ENCODE results near the gene LGALS13.

The LGALS13 gene, protein sequence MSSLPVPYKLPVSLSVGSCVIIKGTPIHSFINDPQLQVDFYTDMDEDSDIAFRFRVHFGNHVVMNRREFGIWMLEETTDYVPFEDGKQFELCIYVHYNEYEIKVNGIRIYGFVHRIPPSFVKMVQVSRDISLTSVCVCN

DNA sequence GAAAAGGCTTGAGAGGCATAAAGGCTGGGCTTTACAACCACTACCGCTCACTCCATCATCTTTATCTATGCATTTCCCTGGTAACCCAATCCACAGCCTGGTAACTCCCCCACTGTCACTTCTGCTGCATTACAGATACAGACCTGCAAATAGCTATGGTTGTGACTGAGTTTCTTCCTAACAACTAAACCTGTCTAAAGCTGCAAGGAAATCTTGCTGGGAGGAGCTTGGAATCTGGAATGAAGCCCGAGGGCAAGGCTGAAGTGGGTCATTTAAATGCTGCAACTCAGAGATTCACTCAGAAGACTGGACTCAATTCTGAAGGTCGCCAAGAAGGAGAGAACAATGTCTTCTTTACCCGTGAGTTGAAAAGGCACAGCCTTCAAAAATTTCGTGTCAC lies at the start of gene LGALS13:
TSS of gene LGALS13 (plus strand) at position 301 of the 400 bp plus-strand sequence. CDS start at position 346, 45 bp downstream.
- H3K27me3 ChIP-seq (ENCODE audit: low read length), result no peaks in the 10 kb centered on the region
- TF ChIP-seq, protein P1, sequence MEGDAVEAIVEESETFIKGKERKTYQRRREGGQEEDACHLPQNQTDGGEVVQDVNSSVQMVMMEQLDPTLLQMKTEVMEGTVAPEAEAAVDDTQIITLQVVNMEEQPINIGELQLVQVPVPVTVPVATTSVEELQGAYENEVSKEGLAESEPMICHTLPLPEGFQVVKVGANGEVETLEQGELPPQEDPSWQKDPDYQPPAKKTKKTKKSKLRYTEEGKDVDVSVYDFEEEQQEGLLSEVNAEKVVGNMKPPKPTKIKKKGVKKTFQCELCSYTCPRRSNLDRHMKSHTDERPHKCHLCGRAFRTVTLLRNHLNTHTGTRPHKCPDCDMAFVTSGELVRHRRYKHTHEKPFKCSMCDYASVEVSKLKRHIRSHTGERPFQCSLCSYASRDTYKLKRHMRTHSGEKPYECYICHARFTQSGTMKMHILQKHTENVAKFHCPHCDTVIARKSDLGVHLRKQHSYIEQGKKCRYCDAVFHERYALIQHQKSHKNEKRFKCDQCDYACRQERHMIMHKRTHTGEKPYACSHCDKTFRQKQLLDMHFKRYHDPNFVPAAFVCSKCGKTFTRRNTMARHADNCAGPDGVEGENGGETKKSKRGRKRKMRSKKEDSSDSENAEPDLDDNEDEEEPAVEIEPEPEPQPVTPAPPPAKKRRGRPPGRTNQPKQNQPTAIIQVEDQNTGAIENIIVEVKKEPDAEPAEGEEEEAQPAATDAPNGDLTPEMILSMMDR (IDR thresholded peaks at IDR 0.05; ENCODE audit: insufficient read depth, low read length, poor library complexity, severe bottlenecking), result no peak
- TF ChIP-seq EZH2phosphoT487 (conservative IDR thresholded peaks at IDR 0.05; ENCODE audit: low read length), result no peak
- no peaks in the 10 kb centered on the region for H4K20me1 ChIP-seq (ENCODE audit: low read depth, low read length)

DNA sequence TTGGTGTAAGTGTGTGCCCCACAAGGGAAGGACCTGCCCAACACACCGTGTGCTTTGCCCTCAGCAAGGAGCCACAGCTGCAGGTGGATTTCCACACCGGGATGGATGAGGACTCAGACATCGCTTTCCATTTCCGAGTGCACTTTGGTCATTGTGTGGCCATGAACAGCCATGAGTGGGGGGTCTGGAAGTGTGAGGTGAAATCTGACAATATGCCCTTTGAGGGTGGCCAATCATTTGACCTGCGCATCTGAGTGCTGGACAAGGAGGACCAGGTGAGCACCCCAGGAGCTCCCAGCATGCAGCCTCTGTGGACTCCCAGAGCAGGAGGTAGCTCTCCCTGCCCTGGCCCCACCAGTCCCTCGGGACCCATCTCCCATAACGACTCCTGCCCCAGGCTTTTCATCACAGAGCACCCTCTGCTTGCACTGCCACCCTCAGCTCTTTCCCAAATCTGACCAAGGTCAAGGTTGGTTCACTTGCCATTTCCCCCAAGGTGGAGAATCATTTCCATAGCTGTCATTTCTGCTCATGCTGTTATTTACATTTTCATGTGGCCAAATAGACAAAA lies 49.2 kb upstream of the LGALS13 start:
- Histone ChIP-seq H3K4me2 (ENCODE audit: low read depth, low read length, poor library complexity, severe bottlenecking) (no peak overlapping the region), H3K9ac (ENCODE audit: low read length) (no peak overlapping the region), H3K9me2 (replicated peaks; ENCODE audit: insufficient read depth, low read length) (no peaks in the 10 kb centered on the region), H3K79me2 (ENCODE audit: insufficient read depth, low read length) (no peaks in the 10 kb centered on the region), H2AFZ (ENCODE audit: low read depth, low read length, severe bottlenecking) (no peak overlapping the region), H3F3A (ENCODE audit: insufficient read depth) (no peaks in the 10 kb centered on the region), H3K9me3 (ENCODE audit: insufficient read depth, low read length) (no peaks in the 10 kb centered on the region), H3K4me3 (ENCODE audit: insufficient read depth, low read length, poor library complexity, severe bottlenecking) (no peak overlapping the region), H3K27me3 (ENCODE audit: low read length) (no peaks in the 10 kb centered on the region), H3K36me3 (ENCODE audit: low read length) (no peaks in the 10 kb centered on the region), H4K20me1 (ENCODE audit: low read depth, low read length) (no peaks in the 10 kb centered on the region), H3K27ac (ENCODE audit: low read depth, low read length) (no peak overlapping the region)
- TF ChIP-seq, protein P1 (IDR thresholded peaks at IDR 0.05; ENCODE audit: insufficient read depth, low read length, poor library complexity, severe bottlenecking), result no peak
- TF ChIP-seq EZH2phosphoT487 (conservative IDR thresholded peaks at IDR 0.05; ENCODE audit: low read length), result no peak

More for the DNA sequence above, at the start of gene LGALS13:
- no peaks in the 10 kb centered on the region for H3K36me3 ChIP-seq (ENCODE audit: low read length)
- H3K9ac ChIP-seq (ENCODE audit: low read length), result no peak within 1 kb of the TSS
- H3K9me3 ChIP-seq (ENCODE audit: insufficient read depth, low read length), result peaks cover 3% of the 10 kb centered on the region; the same call in 1 of the 2 replicates
- H3K4me3 ChIP-seq (ENCODE audit: insufficient read depth, low read length, poor library complexity, severe bottlenecking), result no peak within 1 kb of the TSS
- H2AFZ ChIP-seq (ENCODE audit: low read depth, low read length, severe bottlenecking), result no peak within 1 kb of the TSS
- no peaks in the 10 kb centered on the region for H3K9me2 ChIP-seq (replicated peaks; ENCODE audit: insufficient read depth, low read length)
- H3K4me2 ChIP-seq (ENCODE audit: low read depth, low read length, poor library complexity, severe bottlenecking), result no peak within 1 kb of the TSS
- H3K27ac ChIP-seq (ENCODE audit: low read depth, low read length), result no peak within 1 kb of the TSS
- no peaks in the 10 kb centered on the region for H3K79me2 ChIP-seq (ENCODE audit: insufficient read depth, low read length)
- no peaks in the 10 kb centered on the region for H3F3A ChIP-seq (ENCODE audit: insufficient read depth)

DNA sequence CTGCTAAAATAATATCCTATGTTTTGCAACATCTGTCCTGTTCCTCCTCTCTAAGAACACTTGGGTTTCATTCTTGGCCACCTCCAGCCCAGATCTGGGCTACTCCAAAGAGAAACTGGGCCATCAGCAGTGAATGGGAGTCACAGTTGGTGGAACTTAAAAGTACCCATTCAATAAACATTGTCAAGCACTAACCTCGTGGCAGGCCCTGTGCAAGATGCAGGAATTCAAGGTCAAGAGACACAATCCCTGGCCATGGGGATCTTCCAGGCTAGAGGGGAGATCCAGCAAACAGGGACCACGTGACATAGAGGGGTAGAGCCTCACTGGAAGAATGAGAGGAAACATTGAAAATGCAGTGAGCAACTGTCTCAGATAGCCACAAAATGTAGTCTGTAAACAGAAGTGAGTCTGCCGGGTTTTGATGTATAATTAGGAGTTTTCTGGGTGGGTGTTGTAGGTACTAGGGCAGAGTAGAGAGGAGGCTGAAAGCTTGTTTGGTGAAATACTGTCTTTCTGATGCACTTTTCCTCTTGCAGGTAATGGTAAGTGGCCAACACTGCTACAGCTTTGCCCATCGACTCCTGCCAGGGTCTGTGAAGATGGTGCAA lies 47.5 kb upstream of the LGALS13 start:
- Histone ChIP-seq H3K79me2 (ENCODE audit: insufficient read depth, low read length) (no peaks in the 10 kb centered on the region), H3K27ac (ENCODE audit: low read depth, low read length) (no peak overlapping the region), H3K27me3 (ENCODE audit: low read length) (no peaks in the 10 kb centered on the region), H3K9me3 (ENCODE audit: insufficient read depth, low read length) (no peaks in the 10 kb centered on the region), H2AFZ (ENCODE audit: low read depth, low read length, severe bottlenecking) (no peak overlapping the region), H4K20me1 (ENCODE audit: low read depth, low read length) (no peaks in the 10 kb centered on the region), H3K9ac (ENCODE audit: low read length) (no peak overlapping the region), H3K9me2 (replicated peaks; ENCODE audit: insufficient read depth, low read length) (no peaks in the 10 kb centered on the region), H3K4me3 (ENCODE audit: insufficient read depth, low read length, poor library complexity, severe bottlenecking) (no peak overlapping the region), H3K36me3 (ENCODE audit: low read length) (no peaks in the 10 kb centered on the region), H3K4me2 (ENCODE audit: low read depth, low read length, poor library complexity, severe bottlenecking) (no peak overlapping the region), H3F3A (ENCODE audit: insufficient read depth) (no peaks in the 10 kb centered on the region)
- TF ChIP-seq, protein P1 (IDR thresholded peaks at IDR 0.05; ENCODE audit: insufficient read depth, low read length, poor library complexity, severe bottlenecking), result no peak
- TF ChIP-seq EZH2phosphoT487 (conservative IDR thresholded peaks at IDR 0.05; ENCODE audit: low read length), result no peak

All from SU-DHL-6 (cell line).